GM20000 (cell line): ENCODE measurements around the gene PROB1.
A peak's percentile ranks its signal among the peaks of the same experiment; 100 is the strongest.
"Not testable (repeated sequence)": the region's sequence is repeated elsewhere in the genome, so short reads cannot be mapped to it uniquely, and the experiment has no call there.

Source experiments
- DNase-seq: peaks from one replicate; pipeline ENCODE4 v3.0.0; 2012; ENCODE audit warnings: low spot score
- CTCF ChIP-seq: IDR thresholded peaks from 2 replicates; pipeline ENCODE4 v1.5.1; 2012; ENCODE audit warnings: mild to moderate bottlenecking, control low read depth; ENCODE audit errors: extremely low read depth, missing control alignments

PROB1 gene

DNA sequence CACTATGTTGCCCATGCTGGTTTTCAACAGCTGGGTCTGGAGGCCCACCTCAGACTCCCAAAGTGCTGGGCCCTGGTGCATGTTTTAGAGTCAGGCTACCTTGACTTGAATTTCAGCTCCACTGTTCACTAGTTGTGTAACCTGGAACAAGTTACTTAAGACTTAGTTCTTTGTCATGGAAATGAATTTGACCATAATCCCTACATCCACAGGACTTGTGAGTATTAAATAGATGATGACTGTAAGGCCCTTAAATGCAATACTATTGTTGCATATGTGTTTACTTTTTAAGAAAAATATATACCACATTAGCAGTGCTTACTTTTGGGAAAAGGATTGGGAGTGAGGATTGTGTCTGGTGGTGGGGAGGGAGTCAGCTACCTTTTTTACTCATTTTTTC, 36.8 kb downstream of the PROB1 start:
- no peak for DNase-seq
- TF ChIP-seq CTCF: no peak

DNA sequence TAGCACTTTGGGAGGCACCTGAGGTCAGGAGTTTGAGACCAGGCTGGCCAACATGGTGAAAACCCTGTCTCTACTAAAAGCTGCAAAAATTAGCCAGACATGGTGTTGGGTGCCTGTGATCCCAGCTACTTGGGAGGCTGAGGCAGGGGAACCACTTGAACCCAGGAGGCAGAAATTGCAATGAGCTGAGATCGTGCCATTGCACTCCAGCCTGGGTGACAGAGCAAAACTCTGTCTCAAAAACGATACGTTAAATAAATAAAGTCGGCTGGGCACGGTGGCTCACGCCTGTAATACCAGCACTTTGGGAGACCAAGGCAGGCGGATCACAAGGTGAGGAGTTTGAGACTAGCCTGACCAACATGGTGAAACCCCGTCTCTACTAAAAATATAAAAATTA, 39.0 kb downstream of the PROB1 start:
- DNase-seq: not testable (repeated sequence)

- no peak for TF ChIP-seq CTCF
- no peak for DNase-seq
Observed at GRCh38 chr5:139354186-139354585, 40.7 kb downstream of the PROB1 start.

GRCh38 chr5:139347863-139348262, 47.0 kb downstream of the PROB1 start:
- not testable (repeated sequence) for DNase-seq

DNA sequence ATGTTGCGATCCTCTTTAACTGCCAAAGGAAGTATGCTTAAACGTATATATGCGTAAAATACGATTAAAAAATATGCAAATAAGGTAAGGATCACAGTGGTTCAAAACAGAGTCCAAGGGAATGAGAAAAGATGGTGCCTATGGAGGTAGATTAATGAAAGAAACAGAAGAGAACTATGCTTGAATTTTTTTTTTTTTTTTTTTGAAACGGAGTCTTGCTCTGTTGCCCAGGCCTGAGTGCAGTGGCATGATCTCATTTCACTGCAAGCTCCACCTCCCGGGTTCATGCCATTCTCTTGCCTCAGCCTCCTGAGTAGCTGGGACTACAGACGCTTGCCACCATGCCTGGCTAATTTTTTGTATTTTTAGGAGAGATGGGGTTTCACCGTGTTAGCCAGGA, 49.5 kb downstream of the PROB1 start:
- DNase-seq: not testable (repeated sequence)

DNA sequence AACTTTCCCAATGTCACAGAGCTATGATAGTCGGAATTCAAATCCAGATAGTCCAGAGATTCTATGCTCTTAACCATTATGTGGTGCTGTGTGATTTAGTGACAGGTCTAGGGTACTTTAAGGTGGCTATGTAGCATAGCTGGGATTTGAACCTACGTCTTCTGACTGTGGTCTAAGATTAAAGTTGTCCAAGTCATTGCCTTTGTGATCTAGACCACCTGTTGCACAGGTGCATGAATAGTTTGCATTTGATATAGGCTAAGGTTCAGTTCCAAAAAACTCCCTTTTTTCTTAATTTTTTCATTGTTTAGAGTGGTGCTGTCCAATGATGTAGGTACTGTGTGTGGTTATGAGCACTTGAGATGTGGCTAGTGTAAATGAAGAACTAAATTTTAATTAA, 50.7 kb downstream of the PROB1 start:
- TF ChIP-seq CTCF: no peak
- no peak for DNase-seq

DNA sequence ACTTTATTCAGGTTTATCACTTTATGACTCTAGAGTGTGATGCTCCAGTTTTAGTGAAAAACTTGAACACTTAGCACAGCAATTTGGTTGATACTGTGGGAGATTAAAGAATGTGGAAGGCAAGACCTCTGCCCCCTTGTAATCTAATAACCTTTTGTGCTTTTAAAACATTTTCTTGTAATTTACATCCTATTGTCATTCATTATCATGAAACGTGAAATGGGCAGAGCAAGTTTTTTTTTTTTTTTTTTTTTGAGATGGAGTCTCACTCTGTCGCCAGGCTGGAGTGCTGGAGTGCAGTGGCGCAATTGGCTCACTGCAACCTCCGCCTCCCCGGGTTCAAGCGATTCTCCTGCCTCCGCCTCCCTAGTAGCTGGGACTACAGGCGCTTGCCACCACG, 51.4 kb downstream of the PROB1 start:
- DNase-seq: no peak
- TF ChIP-seq CTCF: no peak

- no peak for TF ChIP-seq CTCF
- peak; percentile 81 for DNase-seq
Observed at GRCh38 chr5:139342423-139342723, 52.5 kb downstream of the PROB1 start.

- DNase-seq: peak; percentile 91
- peak; percentile 87 for TF ChIP-seq CTCF
Observed at GRCh38 chr5:139341689-139342422, 53.0 kb downstream of the PROB1 start, which contains the start of gene PAIP2. TSS of gene PAIP2 (plus strand) at chr5:139341854. CDS start at chr5:139363785, 21,931 bp downstream.
